Activated CD4-positive, CD25-positive, alpha-beta regulatory T cell treated with anti-CD3 and anti-CD28 coated beads, Interleukin-2, amount 50 U/mL, for 72 hours (primary cell): ENCODE data around the gene NRP1.
"Not testable (repeated sequence)": the region's sequence is repeated elsewhere in the genome, so short reads cannot be mapped to it uniquely, and the experiment has no call there.

Experiments
- DNase-seq: peaks from one replicate; pipeline ENCODE4 v3.0.0; 2021

NRP1 gene

GRCh38 chr10:33334153-33334804 is at the start of gene NRP1:
Gene NRP1 (minus strand): TSS chr10:33334667. CDS start chr10:33334382, 285 bp downstream.
- no peak for DNase-seq

- not testable (repeated sequence) for DNase-seq
These were observed 49.7 kb upstream of the NRP1 start for GRCh38 chr10:33384201-33384600.

GRCh38 chr10:33382921-33383713 is 48.6 kb upstream of the NRP1 start:
- no peak for DNase-seq

GRCh38 chr10:33382216-33382600 is 47.7 kb upstream of the NRP1 start:
- DNase-seq = no peak

- no peak for DNase-seq
These were observed 47.2 kb upstream of the NRP1 start for GRCh38 chr10:33381451-33382215.

- no peak for DNase-seq
These were observed 43.2 kb upstream of the NRP1 start for GRCh38 chr10:33377658-33378025.

- no peak for DNase-seq
These were observed 42.6 kb upstream of the NRP1 start for GRCh38 chr10:33376976-33377657.

GRCh38 chr10:33376476-33376875 is 42.0 kb upstream of the NRP1 start:
- no peak for DNase-seq

- DNase-seq = no peak
These were observed 38.8 kb upstream of the NRP1 start for GRCh38 chr10:33373263-33373662.

- no peak for DNase-seq
These were observed 36.8 kb upstream of the NRP1 start for GRCh38 chr10:33371234-33371633.

GRCh38 chr10:33370434-33370930 is 36.0 kb upstream of the NRP1 start:
- DNase-seq = no peak

- DNase-seq = no peak
These were observed 33.6 kb upstream of the NRP1 start for GRCh38 chr10:33368086-33368485.

- DNase-seq = no peak
These were observed 31.5 kb upstream of the NRP1 start for GRCh38 chr10:33365871-33366411.

- no peak for DNase-seq
These were observed 30.8 kb upstream of the NRP1 start for GRCh38 chr10:33365301-33365700.

GRCh38 chr10:33363106-33363505 is 28.6 kb upstream of the NRP1 start:
- no peak for DNase-seq

- DNase-seq = no peak
These were observed 23.5 kb upstream of the NRP1 start for GRCh38 chr10:33358016-33358415.

GRCh38 chr10:33355274-33355673 is 20.8 kb upstream of the NRP1 start:
- DNase-seq = no peak

- no peak for DNase-seq
These were observed 19.4 kb upstream of the NRP1 start for GRCh38 chr10:33353853-33354252.

GRCh38 chr10:33353334-33353733 is 18.9 kb upstream of the NRP1 start:
- no peak for DNase-seq

- no peak for DNase-seq
These were observed 18.1 kb upstream of the NRP1 start for GRCh38 chr10:33352615-33353014.

- DNase-seq = no peak
These were observed 17.7 kb upstream of the NRP1 start for GRCh38 chr10:33352175-33352574.

- DNase-seq = no peak
These were observed 15.6 kb upstream of the NRP1 start for GRCh38 chr10:33350041-33350440.

GRCh38 chr10:33349268-33349667 is 14.8 kb upstream of the NRP1 start:
- no peak for DNase-seq
